Gastroesophageal sphincter (tissue), 4 donors: Measurements from ENCODE around the gene APOH. TPM values are rescaled to one million over a fixed set of nuclear protein-coding genes. Genes with fewer than 3 reads are reported as not detected.

Experiments
- ATAC-seq: fragments of 150-250 bp; one replicate; pipeline ENCODE4 v1.9.1; 2016; ENCODE audit warnings: mild to moderate bottlenecking, moderate library complexity
- H3K27ac ChIP-seq, 4 donors: fragments of 200-600 bp; sonication (generic) in 3 of 4; 1 replicate in 3 of 4; 2 replicates in 1 of 4; pipeline ENCODE4 v1.5.1; 2016 to 2019
- H3K27me3 ChIP-seq: fragments of 200-600 bp; sonication (generic); one replicate; pipeline ENCODE4 v1.5.1; 2019
- H3K36me3 ChIP-seq, 2 donors: fragments of 200-600 bp; sonication (generic); one replicate each; pipeline ENCODE4 v1.5.1; 2019; ENCODE audit warnings: control low read depth in 1 of 2
- H3K4me1 ChIP-seq, 3 donors: fragments of 200-600 bp; sonication (generic); 1 replicate in 2 of 3; 2 replicates in 1 of 3; pipeline ENCODE4 v1.5.1; 2016 to 2019; ENCODE audit warnings: control low read depth in 2 of 3
- H3K4me3 ChIP-seq, 2 donors: fragments of 200-600 bp; sonication (generic); one replicate each; pipeline ENCODE4 v1.5.1; 2019; ENCODE audit warnings: mild to moderate bottlenecking in 1 of 2, moderate library complexity in 1 of 2
- H3K9me3 ChIP-seq, 3 donors: fragments of 200-600 bp; sonication (generic); one replicate each; pipeline ENCODE4 v1.5.1; 2017 to 2019; ENCODE audit warnings: control low read depth in 2 of 3
- CTCF ChIP-seq, 4 experiments: fragments of 200-600 bp in 2 of 4; fragments of 450-650 bp in 2 of 4; sonication (generic) in 1 of 4; IDR thresholded peaks; one replicate each; pipeline ENCODE4 v1.5.1; 2017 to 2019; ENCODE audit warnings: antibody characterized with exemption in 4 of 4, mild to moderate bottlenecking in 2 of 4, moderate library complexity in 2 of 4
- EP300 ChIP-seq: sonication (generic); formaldehyde crosslinking; IDR thresholded peaks from one replicate; pipeline ENCODE4 v1.6.1; 2017; ENCODE audit warnings: antibody characterized with exemption, mild to moderate bottlenecking
- POLR2A ChIP-seq, 2 donors: fragments of 450-650 bp; IDR thresholded peaks; one replicate each; pipeline ENCODE4 v1.6.1; 2017; ENCODE audit warnings: antibody characterized with exemption in 2 of 2, mild to moderate bottlenecking in 2 of 2, moderate library complexity in 1 of 2
- POLR2AphosphoS5 ChIP-seq: sonication (generic); formaldehyde crosslinking; IDR thresholded peaks from one replicate; pipeline ENCODE4 v1.6.1; 2017; ENCODE audit warnings: antibody characterized with exemption
- WGBS, 2 donors: methylation state at CpG; one replicate each; pipeline ENCODE4 v1.1.5; 2018; ENCODE audit warnings: low coverage in 1 of 2; 5-methylcytosine and 5-hydroxymethylcytosine counted together
- total RNA-seq, 4 donors: library from RNA; depleted of rRNA; stranded (reverse); fragments of >200 nt; gene quantifications; one replicate each; pipeline ENCODE4 v1.1.0, GENCODE V29; 2016

The APOH gene
- total RNA-seq, 4 donors from 2014 or later = not detected

- ATAC-seq = peak; percentile 39
- TF ChIP-seq POLR2AphosphoS5 = no peak
- no peaks in the 10 kb centered on the region for H3K27me3 ChIP-seq
- H3K4me3 ChIP-seq = no peak overlapping the region
- H3K36me3 ChIP-seq = no peaks in the 10 kb centered on the region
- H3K27ac ChIP-seq = no peak overlapping the region
- peaks cover 0 to 16% (median 0%) of the 10 kb centered on the region in 3 donors for H3K4me1 ChIP-seq
- WGBS, 2 donors = 29 to 32% methylated on average over 5 of the region's 5 CpGs
- H3K9me3 ChIP-seq = no peaks in the 10 kb centered on the region
These were observed 43.8 kb upstream of the APOH start for GRCh38 chr17:66272811-66273585.

GRCh38 chr17:66271512-66271911 is 42.3 kb upstream of the APOH start:
- no peak overlapping the region for H3K4me3 ChIP-seq
- 100% methylated on average over 2 of the region's 3 CpGs for WGBS, 2 donors
- no peak overlapping the region for H3K27ac ChIP-seq
- no peak for ATAC-seq
- H3K9me3 ChIP-seq = no peaks in the 10 kb centered on the region
- TF ChIP-seq EP300 (no peak), POLR2AphosphoS5 (no peak), CTCF (IDR thresholded peaks at IDR 0.05) (no peak), POLR2A (IDR thresholded peaks at IDR 0.05) (no peak)
- H3K27me3 ChIP-seq = no peaks in the 10 kb centered on the region
- peaks cover 0 to 16% (median 0%) of the 10 kb centered on the region in 3 donors for H3K4me1 ChIP-seq
- H3K36me3 ChIP-seq = no peaks in the 10 kb centered on the region

DNA sequence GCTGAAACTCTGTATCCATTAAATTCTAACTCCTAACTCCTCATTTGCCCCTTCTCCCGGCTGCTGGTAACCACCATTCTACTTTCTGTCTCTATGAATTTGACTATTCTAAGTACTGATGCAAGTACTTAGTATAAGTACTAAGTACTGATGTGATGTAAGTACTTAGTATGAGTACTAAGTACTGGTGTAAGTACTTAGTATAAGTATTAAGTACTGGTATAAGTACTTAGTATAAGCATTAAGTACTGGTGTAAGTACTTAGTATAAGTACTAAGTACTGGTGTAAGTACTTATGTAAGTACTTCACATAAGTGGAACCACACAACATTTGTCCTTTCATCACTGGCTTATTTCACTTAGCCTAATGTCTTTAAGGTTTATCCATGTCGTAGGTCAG is 40.9 kb upstream of the APOH start:
- no peaks in the 10 kb centered on the region for H3K36me3 ChIP-seq
- 92 to 95% methylated on average over 2 of the region's 2 CpGs for WGBS, 2 donors
- H3K9me3 ChIP-seq = no peaks in the 10 kb centered on the region
- no peak for TF ChIP-seq EP300
- no peak for TF ChIP-seq POLR2A (IDR thresholded peaks at IDR 0.05)
- no peak for TF ChIP-seq CTCF (IDR thresholded peaks at IDR 0.05)
- no peak for TF ChIP-seq POLR2AphosphoS5
- ATAC-seq = no peak
- H3K27me3 ChIP-seq = no peaks in the 10 kb centered on the region
- H3K27ac ChIP-seq = no peak overlapping the region
- H3K4me1 ChIP-seq = peaks cover 0 to 16% (median 0%) of the 10 kb centered on the region in 3 donors
- H3K4me3 ChIP-seq = no peak overlapping the region

- no peak for TF ChIP-seq POLR2AphosphoS5
- TF ChIP-seq CTCF (IDR thresholded peaks at IDR 0.05) = no peak
- no peak for TF ChIP-seq POLR2A (IDR thresholded peaks at IDR 0.05)
- TF ChIP-seq EP300 = no peak
- WGBS, 2 donors = 35 to 45% methylated on average over 4 to 8 of the region's 8 CpGs
- H3K4me1 ChIP-seq = peaks cover 0 to 11% (median 0%) of the 10 kb centered on the region in 3 donors
- H3K27ac ChIP-seq = no peak overlapping the region
- no peak overlapping the region for H3K4me3 ChIP-seq
- H3K36me3 ChIP-seq = no peaks in the 10 kb centered on the region
- no peaks in the 10 kb centered on the region for H3K27me3 ChIP-seq
- ATAC-seq = no peak
- H3K9me3 ChIP-seq = no peaks in the 10 kb centered on the region
These were observed 39.2 kb upstream of the APOH start for GRCh38 chr17:66268247-66268927.

DNA sequence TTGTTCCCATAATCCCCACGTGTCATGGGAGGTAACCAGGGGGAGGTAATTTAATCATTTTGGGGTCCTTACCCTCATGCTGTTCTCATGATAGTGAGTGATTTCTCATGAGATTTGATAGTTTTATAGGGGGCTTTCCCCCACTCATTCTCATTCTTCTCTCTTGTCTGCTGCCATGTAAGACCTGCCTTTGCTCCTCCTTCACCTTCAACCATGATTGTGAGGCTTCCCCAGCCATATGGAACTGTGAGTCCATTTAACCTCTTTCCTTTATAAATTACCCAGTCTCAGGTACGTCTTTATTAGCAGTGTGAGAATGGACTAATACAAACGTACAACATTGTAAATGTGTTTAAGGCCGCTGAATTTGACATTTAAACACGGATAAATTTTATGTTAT is 35.5 kb upstream of the APOH start:
- WGBS, 2 donors = 83 to 93% methylated on average over 5 of the region's 5 CpGs
- H3K4me3 ChIP-seq = no peak overlapping the region
- no peaks in the 10 kb centered on the region for H3K9me3 ChIP-seq
- no peaks in the 10 kb centered on the region for H3K36me3 ChIP-seq
- TF ChIP-seq CTCF (IDR thresholded peaks at IDR 0.05) (no peak), EP300 (no peak), POLR2AphosphoS5 (no peak), POLR2A (IDR thresholded peaks at IDR 0.05) (no peak)
- no peaks in the 10 kb centered on the region for H3K27me3 ChIP-seq
- H3K4me1 ChIP-seq = no peaks in the 10 kb centered on the region
- no peak for ATAC-seq
- H3K27ac ChIP-seq = no peak overlapping the region
